Astrocyte (in vitro differentiated cells and primary cell): ENCODE data around the gene EIF1. TPM values are rescaled to one million over a fixed set of nuclear protein-coding genes. Genes with fewer than 3 reads are reported as not detected.

Experiments used
- DNase-seq: peaks from one replicate; pipeline ENCODE4 v3.0.0-alpha.2; 2010; ENCODE audit warnings: low read depth
- FAIRE-seq: peaks from 2 replicates; lab custom pipeline; 2011; peaks lifted over from hg19 to GRCh38; lab: Jason Lieb, UNC
- H2AFZ ChIP-seq: 2 replicates; pipeline ENCODE4 v1.6.0; 2012; ENCODE audit warnings: low read depth, low read length, inconsistent platforms
- H3K27ac ChIP-seq: 2 replicates; pipeline ENCODE4 v1.5.1; 2011; ENCODE audit warnings: low read depth, low read length, inconsistent platforms
- H3K27me3 ChIP-seq: 2 replicates; pipeline ENCODE4 v1.6.0; 2011; ENCODE audit warnings: low read length, inconsistent platforms; ENCODE audit not compliant: insufficient read depth
- H3K36me3 ChIP-seq: 2 replicates; pipeline ENCODE4 v1.5.1; 2011; ENCODE audit warnings: low read length, inconsistent platforms; ENCODE audit not compliant: insufficient read depth
- H3K4me1 ChIP-seq: 2 replicates; pipeline ENCODE4 v1.5.1; 2011; ENCODE audit warnings: low read length, inconsistent platforms; ENCODE audit not compliant: insufficient read depth
- H3K4me2 ChIP-seq: 2 replicates; pipeline ENCODE4 v1.6.0; 2012; ENCODE audit warnings: low read length, inconsistent platforms
- H3K4me3 ChIP-seq: 2 replicates; pipeline ENCODE4 v1.5.1; 2011; ENCODE audit warnings: low read depth, mild to moderate bottlenecking, low read length, inconsistent platforms; ENCODE audit not compliant: insufficient read depth
- H3K79me2 ChIP-seq: 2 replicates; pipeline ENCODE4 v1.6.0; 2012; ENCODE audit warnings: mild to moderate bottlenecking, low read length, inconsistent platforms; ENCODE audit not compliant: insufficient read depth
- H3K9ac ChIP-seq: 2 replicates; pipeline ENCODE4 v1.6.0; 2012; ENCODE audit warnings: mild to moderate bottlenecking, low read length, inconsistent platforms
- H3K9me3 ChIP-seq: 2 replicates; pipeline ENCODE4 v1.5.1; 2012; ENCODE audit warnings: low read depth, mild to moderate bottlenecking, low read length, inconsistent platforms; ENCODE audit not compliant: insufficient read depth
- H4K20me1 ChIP-seq: 2 replicates; pipeline ENCODE4 v1.6.0; 2012; ENCODE audit warnings: low read length, inconsistent platforms; ENCODE audit not compliant: insufficient read depth
- H3K27ac Mint-ChIP-seq: one replicate; pipeline ENCODE4 v1.8.0; 2021; ENCODE audit warnings: mild to moderate bottlenecking, mixed read lengths; ENCODE audit not compliant: unreplicated experiment
- H3K27me3 Mint-ChIP-seq: one replicate; pipeline ENCODE4 v1.8.0; 2021; ENCODE audit warnings: low read depth, mixed read lengths; ENCODE audit not compliant: unreplicated experiment
- H3K36me3 Mint-ChIP-seq: one replicate; pipeline ENCODE4 v1.8.0; 2021; ENCODE audit warnings: low read depth, mixed read lengths; ENCODE audit not compliant: unreplicated experiment
- H3K4me1 Mint-ChIP-seq: one replicate; pipeline ENCODE4 v1.8.0; 2021; ENCODE audit warnings: low read depth, mixed read lengths; ENCODE audit not compliant: unreplicated experiment
- H3K4me3 Mint-ChIP-seq: one replicate; pipeline ENCODE4 v1.8.0; 2021; ENCODE audit warnings: mild to moderate bottlenecking, moderate library complexity, mixed read lengths; ENCODE audit not compliant: unreplicated experiment
- H3K9me3 Mint-ChIP-seq: one replicate; pipeline ENCODE4 v1.8.0; 2021; ENCODE audit warnings: mild to moderate bottlenecking, mixed read lengths; ENCODE audit not compliant: unreplicated experiment
- EZH2 ChIP-seq: IDR thresholded peaks from 2 replicates; pipeline ENCODE4 v1.6.1; 2012; ENCODE audit warnings: mild to moderate bottlenecking, low read length, inconsistent platforms; ENCODE audit not compliant: insufficient read depth
- total RNA-seq: library from RNA; stranded (reverse); gene quantifications from 2 replicates; pipeline ENCODE4 v1.2.1, GENCODE V29; 2021
- TF ChIP-seq, protein P1 (sequence below): IDR thresholded peaks from 2 replicates; pipeline ENCODE4 v1.5.1; 2011; ENCODE audit warnings: low read depth, mild to moderate bottlenecking, inconsistent platforms, low read length, moderate library complexity; ENCODE audit not compliant: insufficient read depth

EIF1 gene
- total RNA-seq, 1 donor from 2014 or later: 767 TPM

DNA sequence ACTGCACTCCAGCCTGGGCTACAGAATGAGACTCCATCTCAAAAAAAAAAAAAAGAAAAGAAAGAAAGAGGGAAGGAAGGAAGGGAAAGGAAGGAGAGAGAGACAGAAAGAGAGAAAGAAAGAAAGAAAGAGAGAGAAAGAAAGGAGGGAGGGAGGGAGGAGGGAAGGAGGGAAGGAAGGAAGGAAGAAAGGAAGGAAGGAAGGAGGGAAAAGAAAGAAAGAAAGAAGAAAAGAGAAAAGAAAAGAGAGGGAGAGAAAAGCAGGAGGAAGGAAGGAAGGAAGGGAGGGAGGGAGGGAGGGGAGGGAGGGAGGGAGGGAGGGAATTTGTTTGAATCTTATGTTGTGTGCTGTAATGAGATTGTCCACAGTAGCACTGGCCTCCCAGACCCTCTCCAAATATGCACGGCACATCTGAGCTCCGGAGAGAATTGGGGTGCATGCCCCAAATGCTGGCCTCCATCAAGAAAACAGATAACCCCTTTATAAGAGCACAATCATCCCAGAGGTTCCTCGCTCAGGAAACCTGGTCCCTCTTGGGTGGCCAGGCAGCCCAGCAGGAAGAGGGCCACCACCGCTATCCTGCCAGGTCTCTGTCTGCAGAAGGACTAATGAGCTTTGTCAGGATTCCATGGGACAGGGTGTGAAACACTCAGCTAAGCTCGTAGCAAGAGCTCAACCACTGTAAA lies 8.8 kb upstream of the EIF1 start:
- no peak overlapping the region for H3K4me2 ChIP-seq
- Mint-ChIP-seq H3K9me3 (peaks cover 3% of the 10 kb centered on the region), H3K4me1 (peaks cover 12% of the 10 kb centered on the region), H3K36me3 (peaks cover 3% of the 10 kb centered on the region), H3K27ac (no peak overlapping the region), H3K27me3 (peaks cover 4% of the 10 kb centered on the region), H3K4me3 (no peak overlapping the region)
- FAIRE-seq: no peak
- H3K4me3 ChIP-seq: no peak overlapping the region
- TF ChIP-seq, protein P1, sequence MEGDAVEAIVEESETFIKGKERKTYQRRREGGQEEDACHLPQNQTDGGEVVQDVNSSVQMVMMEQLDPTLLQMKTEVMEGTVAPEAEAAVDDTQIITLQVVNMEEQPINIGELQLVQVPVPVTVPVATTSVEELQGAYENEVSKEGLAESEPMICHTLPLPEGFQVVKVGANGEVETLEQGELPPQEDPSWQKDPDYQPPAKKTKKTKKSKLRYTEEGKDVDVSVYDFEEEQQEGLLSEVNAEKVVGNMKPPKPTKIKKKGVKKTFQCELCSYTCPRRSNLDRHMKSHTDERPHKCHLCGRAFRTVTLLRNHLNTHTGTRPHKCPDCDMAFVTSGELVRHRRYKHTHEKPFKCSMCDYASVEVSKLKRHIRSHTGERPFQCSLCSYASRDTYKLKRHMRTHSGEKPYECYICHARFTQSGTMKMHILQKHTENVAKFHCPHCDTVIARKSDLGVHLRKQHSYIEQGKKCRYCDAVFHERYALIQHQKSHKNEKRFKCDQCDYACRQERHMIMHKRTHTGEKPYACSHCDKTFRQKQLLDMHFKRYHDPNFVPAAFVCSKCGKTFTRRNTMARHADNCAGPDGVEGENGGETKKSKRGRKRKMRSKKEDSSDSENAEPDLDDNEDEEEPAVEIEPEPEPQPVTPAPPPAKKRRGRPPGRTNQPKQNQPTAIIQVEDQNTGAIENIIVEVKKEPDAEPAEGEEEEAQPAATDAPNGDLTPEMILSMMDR: no peak
- no peak for TF ChIP-seq EZH2
- H3K4me1 ChIP-seq: peaks cover 12% of the 10 kb centered on the region
- no peaks in the 10 kb centered on the region for H4K20me1 ChIP-seq
- H3K79me2 ChIP-seq: no peaks in the 10 kb centered on the region
- H3K9me3 ChIP-seq: no peaks in the 10 kb centered on the region
- no peak for DNase-seq
- H3K36me3 ChIP-seq: no peaks in the 10 kb centered on the region
- H3K9ac ChIP-seq: no peak overlapping the region
- H2AFZ ChIP-seq: no peak overlapping the region
- peaks cover 3% of the 10 kb centered on the region for H3K27me3 ChIP-seq
- no peak overlapping the region for H3K27ac ChIP-seq

DNA sequence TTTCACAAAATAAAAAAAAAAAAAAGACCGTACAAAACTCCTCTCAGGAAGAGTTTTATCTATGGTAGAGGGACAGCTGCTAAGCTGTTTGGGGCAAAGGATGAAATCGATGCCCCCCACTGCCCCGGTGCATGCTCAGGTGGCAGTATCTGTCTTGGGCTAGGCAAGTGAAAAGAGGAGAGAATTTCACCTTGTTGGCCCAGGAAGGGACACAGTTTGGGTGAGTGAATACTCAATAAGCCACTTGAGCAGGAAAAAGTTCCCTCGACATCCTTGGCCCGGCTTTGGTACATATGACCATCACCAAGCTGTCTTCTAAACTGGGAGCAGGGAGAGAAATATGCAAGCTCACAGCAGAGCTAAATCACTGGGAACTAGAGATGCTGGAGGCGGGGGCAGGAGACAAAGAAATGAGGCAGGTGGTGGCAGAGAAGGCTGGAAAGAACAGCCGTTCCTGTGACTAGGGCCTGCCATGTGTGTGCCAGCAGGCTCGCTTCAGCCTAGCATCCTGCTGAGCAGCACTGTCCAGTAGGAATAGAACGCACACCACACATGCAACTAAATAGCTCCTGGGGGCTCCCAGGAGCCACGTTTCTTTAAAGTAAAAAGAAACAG lies 8.2 kb upstream of the EIF1 start:
- peaks cover 3% of the 10 kb centered on the region for H3K9me3 Mint-ChIP-seq
- FAIRE-seq (no peak), DNase-seq (no peak)
- Histone ChIP-seq H3K36me3 (no peaks in the 10 kb centered on the region), H3K9ac (no peak overlapping the region), H3K4me2 (no peak overlapping the region), H3K27ac (no peak overlapping the region), H2AFZ (no peak overlapping the region), H4K20me1 (no peaks in the 10 kb centered on the region), H3K79me2 (no peaks in the 10 kb centered on the region), H3K4me3 (no peak overlapping the region), H3K9me3 (no peaks in the 10 kb centered on the region), H3K4me1 (peaks cover 12% of the 10 kb centered on the region), H3K27me3 (peaks cover 3% of the 10 kb centered on the region)
- H3K4me1 Mint-ChIP-seq: peaks cover 12% of the 10 kb centered on the region
- no peak overlapping the region for H3K4me3 Mint-ChIP-seq
- TF ChIP-seq EZH2: no peak
- TF ChIP-seq, protein P1: no peak
- H3K36me3 Mint-ChIP-seq: peaks cover 3% of the 10 kb centered on the region
- H3K27ac Mint-ChIP-seq: no peak overlapping the region
- peaks cover 4% of the 10 kb centered on the region for H3K27me3 Mint-ChIP-seq

DNA sequence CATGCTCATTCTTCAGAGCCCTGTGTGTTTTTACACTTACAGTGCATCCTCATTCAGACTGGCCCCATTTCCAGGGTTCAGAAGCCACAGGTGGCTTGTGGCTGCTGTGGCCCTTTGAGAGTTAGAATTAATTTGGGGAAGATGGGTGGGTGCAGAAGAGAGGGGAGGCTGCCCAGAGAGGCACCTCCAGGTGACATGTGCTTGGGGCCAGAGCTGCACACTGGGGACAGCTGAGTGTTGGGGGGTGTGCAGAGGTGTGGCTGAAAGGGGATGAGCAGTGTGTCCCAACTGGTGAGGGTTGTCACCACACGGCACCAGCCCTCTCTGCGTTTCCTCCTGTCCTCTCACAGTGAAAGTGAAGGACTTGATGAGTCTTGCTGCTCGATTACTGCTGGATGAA lies 6.9 kb upstream of the EIF1 start:
- Mint-ChIP-seq H3K27ac (no peak overlapping the region), H3K27me3 (peaks cover 4% of the 10 kb centered on the region), H3K4me3 (no peak overlapping the region), H3K36me3 (peaks cover 3% of the 10 kb centered on the region), H3K4me1 (peaks cover 12% of the 10 kb centered on the region), H3K9me3 (peaks cover 2% of the 10 kb centered on the region)
- Histone ChIP-seq H3K9me3 (no peaks in the 10 kb centered on the region), H3K27me3 (peaks cover 3% of the 10 kb centered on the region), H3K4me3 (no peak overlapping the region), H3K36me3 (no peaks in the 10 kb centered on the region), H3K4me2 (no peak overlapping the region), H2AFZ (no peak overlapping the region), H3K4me1 (peaks cover 12% of the 10 kb centered on the region), H3K27ac (no peak overlapping the region), H4K20me1 (no peaks in the 10 kb centered on the region), H3K79me2 (no peaks in the 10 kb centered on the region), H3K9ac (no peak overlapping the region)
- TF ChIP-seq, protein P1: no peak
- no peak for TF ChIP-seq EZH2
- DNase-seq (no peak), FAIRE-seq (no peak)
